Omental fat pad (tissue), 4 donors: ENCODE measurements around the gene LIN9. TPM values are rescaled to one million over a fixed set of nuclear protein-coding genes. Genes with fewer than 3 reads are reported as not detected.

Experiments used
- ATAC-seq: fragments of 150-250 bp; one replicate; pipeline ENCODE4 v1.9.1; 2016; ENCODE audit warnings: mild to moderate bottlenecking, moderate library complexity; ENCODE audit not compliant: low FRiP score
- DNase-seq: peaks from one replicate; pipeline ENCODE4 v3.0.0-alpha.2; 2019; ENCODE audit warnings: low spot score
- CTCF ChIP-seq, 3 donors: fragments of 450-650 bp; IDR thresholded peaks; one replicate each; pipeline ENCODE4 v1.5.1; 2016 to 2017; ENCODE audit warnings: antibody characterized with exemption in 3 of 3, mild to moderate bottlenecking in 3 of 3, moderate library complexity in 2 of 3
- total RNA-seq, 4 donors: library from RNA; depleted of rRNA; stranded (reverse); fragments of >200 nt; gene quantifications; one replicate each; pipeline ENCODE4 v1.1.0, GENCODE V29; 2016

LIN9 gene
- total RNA-seq, 4 donors from 2014 or later, result 1.6 to 6.0 (median 2.3) TPM

- ATAC-seq (no peak), DNase-seq (no peak)
- TF ChIP-seq CTCF (IDR thresholded peaks at IDR 0.05), result no peak
Measured at GRCh38 chr1:226185141-226186036, 123.6 kb downstream of the LIN9 start.

- DNase-seq (no peak), ATAC-seq (no peak)
- no peak for TF ChIP-seq CTCF (IDR thresholded peaks at IDR 0.05)
Measured at GRCh38 chr1:226181996-226182714, 126.8 kb downstream of the LIN9 start.

Other genes starting within 250 kb of the LIN9 start
- gene H3-3A, start 246.4 kb downstream of the LIN9 start, total RNA-seq, result 100 to 1,000 TPM; 284 to 317 (median 305) TPM
- gene ACBD3, start 122.4 kb downstream of the LIN9 start, total RNA-seq, result 10 to 100 TPM; 43.1 to 52.9 (median 48.1) TPM
- under 1 TPM in 1 of 4 donors, not detected in 3; 0.84 TPM for gene MIXL1, start 85.5 kb downstream of the LIN9 start, total RNA-seq
- 10 to 100 TPM; 62.3 to 76.9 (median 63.4) TPM for gene PARP1, start 98.9 kb upstream of the LIN9 start, total RNA-seq
- 1 to 10 TPM; 1.9 to 2.8 (median 2.2) TPM for gene STUM, start 239.6 kb upstream of the LIN9 start, total RNA-seq